Hepatocyte (in vitro differentiated cells): Measurements from ENCODE around the gene REEP6.

Experiments used
- EZH2 ChIP-seq: fragments of 200-600 bp; sonication (generic); IDR thresholded peaks from 2 replicates; pipeline ENCODE4 v1.6.1; 2016; ENCODE audit warnings: antibody characterized with exemption, mild to moderate bottlenecking, borderline replicate concordance
- TF ChIP-seq, protein P1 (sequence below): fragments of 200-600 bp; sonication (generic); IDR thresholded peaks from 2 replicates; pipeline ENCODE4 v1.5.1; 2016; ENCODE audit warnings: antibody characterized with exemption, mild to moderate bottlenecking; ENCODE audit not compliant: poor library complexity

DNA sequence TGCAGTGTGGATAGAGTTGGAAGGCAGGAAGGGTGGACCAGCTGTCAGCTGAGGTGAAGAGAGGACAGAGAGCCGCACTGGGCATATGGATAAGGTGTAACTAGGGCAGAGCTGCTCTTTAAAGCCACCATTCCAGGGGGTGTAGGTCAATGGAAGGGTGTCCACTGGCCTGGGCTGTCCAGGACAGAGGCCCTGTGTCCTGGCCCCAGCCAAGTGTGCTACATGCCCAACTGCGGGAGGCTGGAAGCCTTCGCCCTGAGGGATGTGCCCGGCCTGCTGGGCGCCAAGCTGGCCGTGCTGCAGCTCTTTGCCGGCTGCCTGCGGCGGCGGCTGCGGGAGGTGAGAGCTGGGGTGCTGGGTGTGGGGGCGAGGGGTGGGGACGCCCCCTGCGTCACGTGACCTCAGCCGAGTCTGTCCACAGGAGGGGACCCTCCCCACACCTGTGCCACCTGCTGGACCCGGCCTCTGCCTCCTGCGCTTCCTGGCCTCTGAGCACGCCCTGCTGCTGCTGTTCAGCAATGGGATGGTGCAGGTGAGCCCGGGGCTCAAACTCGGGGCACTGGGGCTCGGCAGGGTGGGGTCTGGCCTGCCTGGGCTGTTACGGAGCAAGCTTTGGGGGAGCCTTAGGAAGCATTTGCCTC, 42.6 kb downstream of the REEP6 start:
- TF ChIP-seq, protein P1, sequence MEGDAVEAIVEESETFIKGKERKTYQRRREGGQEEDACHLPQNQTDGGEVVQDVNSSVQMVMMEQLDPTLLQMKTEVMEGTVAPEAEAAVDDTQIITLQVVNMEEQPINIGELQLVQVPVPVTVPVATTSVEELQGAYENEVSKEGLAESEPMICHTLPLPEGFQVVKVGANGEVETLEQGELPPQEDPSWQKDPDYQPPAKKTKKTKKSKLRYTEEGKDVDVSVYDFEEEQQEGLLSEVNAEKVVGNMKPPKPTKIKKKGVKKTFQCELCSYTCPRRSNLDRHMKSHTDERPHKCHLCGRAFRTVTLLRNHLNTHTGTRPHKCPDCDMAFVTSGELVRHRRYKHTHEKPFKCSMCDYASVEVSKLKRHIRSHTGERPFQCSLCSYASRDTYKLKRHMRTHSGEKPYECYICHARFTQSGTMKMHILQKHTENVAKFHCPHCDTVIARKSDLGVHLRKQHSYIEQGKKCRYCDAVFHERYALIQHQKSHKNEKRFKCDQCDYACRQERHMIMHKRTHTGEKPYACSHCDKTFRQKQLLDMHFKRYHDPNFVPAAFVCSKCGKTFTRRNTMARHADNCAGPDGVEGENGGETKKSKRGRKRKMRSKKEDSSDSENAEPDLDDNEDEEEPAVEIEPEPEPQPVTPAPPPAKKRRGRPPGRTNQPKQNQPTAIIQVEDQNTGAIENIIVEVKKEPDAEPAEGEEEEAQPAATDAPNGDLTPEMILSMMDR: no peak
- no peak for TF ChIP-seq EZH2
